KMS-11 (cell line): ENCODE data around the gene ARHGAP5.

ENCODE experiments used
- H2AFZ ChIP-seq: fragments of 200-600 bp; sonication (generic); 2 replicates; pipeline ENCODE4 v1.6.1; 2016; ENCODE audit warnings: antibody characterized with exemption, mixed run types, low read depth
- H3K27ac ChIP-seq: fragments of 200-600 bp; sonication (generic); 2 replicates; pipeline ENCODE4 v1.6.1; 2016; ENCODE audit warnings: mild to moderate bottlenecking, mixed run types
- H3K27me3 ChIP-seq: fragments of 200-600 bp; sonication (generic); 2 replicates; pipeline ENCODE4 v1.6.1; 2017; ENCODE audit warnings: mild to moderate bottlenecking, low read depth, mixed run types, moderate library complexity; ENCODE audit not compliant: insufficient read depth
- H3K36me3 ChIP-seq: fragments of 200-600 bp; sonication (generic); 2 replicates; pipeline ENCODE4 v1.6.1; 2017; ENCODE audit warnings: mild to moderate bottlenecking, mixed run types; ENCODE audit not compliant: insufficient read depth
- H3K4me1 ChIP-seq: fragments of 200-600 bp; sonication (generic); 2 replicates; pipeline ENCODE4 v1.6.1; 2016; ENCODE audit warnings: mild to moderate bottlenecking, low read depth, mixed run types; ENCODE audit not compliant: poor library complexity, severe bottlenecking
- H3K4me2 ChIP-seq: fragments of 200-600 bp; sonication (generic); 2 replicates; pipeline ENCODE4 v1.7.0; 2016; ENCODE audit warnings: mild to moderate bottlenecking, mixed run types
- H3K4me3 ChIP-seq: fragments of 200-600 bp; sonication (generic); IDR thresholded peaks from 2 replicates; pipeline ENCODE4 v1.6.1; 2017; ENCODE audit warnings: low read depth, low read length, mixed read lengths; ENCODE audit not compliant: insufficient read depth
- H3K79me2 ChIP-seq: fragments of 200-600 bp; sonication (generic); 2 replicates; pipeline ENCODE4 v1.6.1; 2016; ENCODE audit warnings: low read depth, mixed run types; ENCODE audit not compliant: insufficient read depth
- H3K9ac ChIP-seq: fragments of 200-600 bp; sonication (generic); 2 replicates; pipeline ENCODE4 v1.6.1; 2016; ENCODE audit warnings: mild to moderate bottlenecking, mixed run types
- H4K20me1 ChIP-seq: fragments of 200-600 bp; sonication (generic); 2 replicates; pipeline ENCODE4 v1.6.1; 2016; ENCODE audit warnings: mild to moderate bottlenecking, mixed run types; ENCODE audit not compliant: insufficient read depth
- TF ChIP-seq, protein P1 (sequence below): fragments of 200-600 bp; sonication (generic); conservative IDR thresholded peaks from 2 replicates; pipeline ENCODE4 v1.6.1; 2017; ENCODE audit warnings: low read depth, mild to moderate bottlenecking, antibody characterized with exemption, low read length, moderate library complexity, mixed read lengths

Gene ARHGAP5

DNA sequence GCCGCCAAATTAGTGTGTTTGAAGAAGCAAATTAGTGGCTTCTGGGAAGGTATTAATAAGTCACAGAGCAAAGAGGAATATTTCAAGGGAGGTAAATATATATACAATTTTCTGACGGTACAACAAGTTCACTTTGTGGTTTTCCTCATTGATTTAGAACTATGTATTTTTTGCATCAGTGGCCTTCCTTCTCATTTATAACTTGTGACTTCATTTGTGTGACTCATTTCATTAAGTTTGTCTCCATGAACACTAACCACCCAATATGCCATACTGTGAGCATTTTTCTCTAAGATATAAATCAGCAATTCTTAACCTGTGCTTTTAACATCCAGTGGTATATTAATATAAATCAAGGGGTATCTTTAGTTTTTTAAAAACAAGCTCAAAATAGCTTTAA is 29.3 kb upstream of the ARHGAP5 start:
- H2AFZ ChIP-seq: no peak overlapping the region
- TF ChIP-seq, protein P1, sequence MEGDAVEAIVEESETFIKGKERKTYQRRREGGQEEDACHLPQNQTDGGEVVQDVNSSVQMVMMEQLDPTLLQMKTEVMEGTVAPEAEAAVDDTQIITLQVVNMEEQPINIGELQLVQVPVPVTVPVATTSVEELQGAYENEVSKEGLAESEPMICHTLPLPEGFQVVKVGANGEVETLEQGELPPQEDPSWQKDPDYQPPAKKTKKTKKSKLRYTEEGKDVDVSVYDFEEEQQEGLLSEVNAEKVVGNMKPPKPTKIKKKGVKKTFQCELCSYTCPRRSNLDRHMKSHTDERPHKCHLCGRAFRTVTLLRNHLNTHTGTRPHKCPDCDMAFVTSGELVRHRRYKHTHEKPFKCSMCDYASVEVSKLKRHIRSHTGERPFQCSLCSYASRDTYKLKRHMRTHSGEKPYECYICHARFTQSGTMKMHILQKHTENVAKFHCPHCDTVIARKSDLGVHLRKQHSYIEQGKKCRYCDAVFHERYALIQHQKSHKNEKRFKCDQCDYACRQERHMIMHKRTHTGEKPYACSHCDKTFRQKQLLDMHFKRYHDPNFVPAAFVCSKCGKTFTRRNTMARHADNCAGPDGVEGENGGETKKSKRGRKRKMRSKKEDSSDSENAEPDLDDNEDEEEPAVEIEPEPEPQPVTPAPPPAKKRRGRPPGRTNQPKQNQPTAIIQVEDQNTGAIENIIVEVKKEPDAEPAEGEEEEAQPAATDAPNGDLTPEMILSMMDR: no peak
- no peaks in the 10 kb centered on the region for H3K79me2 ChIP-seq
- H4K20me1 ChIP-seq: no peaks in the 10 kb centered on the region
- H3K4me2 ChIP-seq: no peak overlapping the region
- H3K36me3 ChIP-seq: no peaks in the 10 kb centered on the region
- no peaks in the 10 kb centered on the region for H3K27me3 ChIP-seq
- H3K27ac ChIP-seq: no peak overlapping the region
- no peaks in the 10 kb centered on the region for H3K4me1 ChIP-seq
- H3K4me3 ChIP-seq: no peak overlapping the region
- no peak overlapping the region for H3K9ac ChIP-seq

DNA sequence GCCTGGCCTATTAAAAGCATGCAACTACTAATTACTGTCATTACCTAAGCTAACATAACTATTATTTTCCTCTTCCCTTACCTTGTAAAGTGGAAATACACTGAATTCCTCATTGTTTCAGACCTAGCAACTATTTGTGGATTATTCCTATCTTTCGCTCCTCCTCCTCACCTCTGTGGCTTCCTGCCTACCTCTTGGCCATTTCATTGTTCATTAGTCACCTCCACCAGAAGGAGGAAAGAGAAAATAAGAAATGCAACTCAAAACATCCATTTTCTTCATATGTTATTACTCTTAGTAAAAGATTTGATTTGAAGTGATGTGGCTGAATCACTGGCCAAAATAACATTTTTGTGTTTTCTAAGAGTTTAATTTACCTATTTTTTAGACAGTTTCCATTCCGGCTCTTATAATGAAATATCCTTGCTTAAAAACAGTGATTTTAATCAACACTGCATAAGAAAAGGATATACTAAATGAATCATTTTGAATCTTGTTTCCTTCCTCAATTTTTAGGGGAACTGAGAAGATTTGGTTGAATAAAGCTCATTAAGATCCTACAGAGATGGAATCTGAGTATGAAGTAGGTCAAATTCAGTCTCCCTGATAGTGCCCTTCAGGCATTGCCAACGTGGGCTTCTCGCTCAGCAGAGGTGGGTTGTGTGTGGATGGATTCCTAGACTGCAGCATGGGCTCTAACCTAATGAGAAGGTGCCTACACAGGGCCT is 27.6 kb upstream of the ARHGAP5 start:
- no peaks in the 10 kb centered on the region for H3K36me3 ChIP-seq
- no peak overlapping the region for H3K9ac ChIP-seq
- no peak overlapping the region for H2AFZ ChIP-seq
- H3K27ac ChIP-seq: no peak overlapping the region
- H3K4me2 ChIP-seq: no peak overlapping the region
- no peaks in the 10 kb centered on the region for H4K20me1 ChIP-seq
- TF ChIP-seq, protein P1: no peak
- no peaks in the 10 kb centered on the region for H3K27me3 ChIP-seq
- no peaks in the 10 kb centered on the region for H3K4me1 ChIP-seq
- H3K79me2 ChIP-seq: no peaks in the 10 kb centered on the region
- no peak overlapping the region for H3K4me3 ChIP-seq

DNA sequence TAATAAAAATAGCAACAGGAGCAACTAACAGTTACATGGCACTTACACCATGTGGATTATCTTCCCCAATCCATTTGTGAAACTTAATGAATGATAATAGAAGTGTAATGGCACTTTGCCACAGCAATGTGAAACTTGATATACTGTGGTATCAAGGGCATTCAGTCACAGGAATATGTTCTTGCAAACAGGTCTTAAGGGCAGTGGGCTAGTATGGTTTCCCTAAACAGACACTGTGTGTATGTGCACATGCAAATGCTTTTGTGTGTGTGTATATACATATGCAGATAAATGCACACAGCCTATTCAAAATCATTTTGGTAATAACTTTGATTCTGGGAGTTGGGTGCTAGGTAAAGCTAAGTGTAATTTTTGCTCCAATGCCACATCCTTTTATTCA is 26.2 kb upstream of the ARHGAP5 start:
- H3K4me1 ChIP-seq: no peaks in the 10 kb centered on the region
- no peaks in the 10 kb centered on the region for H4K20me1 ChIP-seq
- TF ChIP-seq, protein P1: no peak
- no peaks in the 10 kb centered on the region for H3K27me3 ChIP-seq
- no peaks in the 10 kb centered on the region for H3K36me3 ChIP-seq
- H3K4me3 ChIP-seq: no peak overlapping the region
- no peak overlapping the region for H3K4me2 ChIP-seq
- H3K79me2 ChIP-seq: no peaks in the 10 kb centered on the region
- no peak overlapping the region for H3K9ac ChIP-seq
- H3K27ac ChIP-seq: no peak overlapping the region
- H2AFZ ChIP-seq: no peak overlapping the region

DNA sequence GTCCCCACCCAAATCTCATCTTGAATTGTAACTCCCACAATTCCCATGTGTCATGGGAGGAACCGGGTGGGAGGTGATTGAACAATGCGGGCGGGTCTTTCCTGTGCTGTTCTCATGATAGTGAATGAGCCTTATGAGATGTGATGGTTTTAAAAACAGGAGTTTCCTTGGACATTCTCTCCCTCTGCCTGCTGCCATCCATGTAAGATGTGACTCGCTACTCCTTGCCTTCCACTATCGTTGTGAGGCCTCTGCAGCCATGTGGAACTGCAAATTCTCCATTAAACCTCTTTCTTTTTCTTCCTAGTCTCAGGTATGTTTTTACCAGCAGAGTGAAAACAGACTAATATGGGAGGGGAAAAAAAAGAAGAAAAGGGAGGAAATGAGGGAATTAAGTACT is 22.6 kb upstream of the ARHGAP5 start:
- TF ChIP-seq, protein P1: no peak
- Histone ChIP-seq H3K27ac (no peak overlapping the region), H2AFZ (no peak overlapping the region), H3K9ac (no peak overlapping the region), H3K4me1 (no peaks in the 10 kb centered on the region), H3K27me3 (no peaks in the 10 kb centered on the region), H3K36me3 (no peaks in the 10 kb centered on the region), H3K4me3 (no peak overlapping the region), H4K20me1 (no peaks in the 10 kb centered on the region), H3K79me2 (no peaks in the 10 kb centered on the region), H3K4me2 (no peak overlapping the region)
